ENCODE measurements around the gene PTPN14.

PTPN14 gene

DNA sequence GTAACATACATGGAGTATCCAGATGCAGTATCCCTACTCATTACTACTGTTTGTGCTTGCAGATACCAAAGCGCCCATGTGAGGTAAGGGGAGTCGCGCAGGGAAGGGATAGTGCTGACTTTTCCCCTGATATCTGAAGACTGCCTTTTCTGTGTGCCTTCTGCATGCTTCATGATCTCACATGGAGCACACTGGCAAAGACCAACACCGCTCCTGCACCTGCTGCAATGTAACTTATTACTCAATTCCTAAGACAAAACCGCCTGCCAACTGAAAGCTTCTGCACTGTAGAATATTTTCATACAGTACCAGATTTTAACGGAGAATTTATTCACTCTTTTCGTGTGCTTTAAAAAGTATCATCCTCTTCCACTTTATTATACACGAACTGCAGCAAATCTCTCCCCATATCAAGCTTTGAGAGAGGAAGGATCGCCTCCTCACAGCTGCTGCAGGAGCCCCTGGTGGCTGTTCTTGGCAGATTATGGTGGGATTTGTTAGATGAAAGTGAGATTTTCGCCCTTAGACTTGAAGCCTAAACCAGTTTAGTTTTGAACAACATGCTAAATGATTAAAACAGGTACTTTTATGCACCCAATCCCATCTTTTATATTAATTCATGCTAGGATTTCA lies 99.1 kb downstream of the PTPN14 start:
- H4K20me1 ChIP-seq (ENCODE audit: insufficient read depth, low read length), result no peaks in the 10 kb centered on the region
- H2AFZ ChIP-seq (ENCODE audit: low read depth, low read length), result no peak overlapping the region
- peaks cover 51% of the 10 kb centered on the region for H3K27me3 ChIP-seq (ENCODE audit: low read depth, low read length)
- H3K4me1 ChIP-seq (ENCODE audit: low read length), result no peaks in the 10 kb centered on the region
- H3K79me2 ChIP-seq (ENCODE audit: low read length), result no peaks in the 10 kb centered on the region
- no peak overlapping the region for H3K27ac ChIP-seq (ENCODE audit: low read length)
- TF ChIP-seq EZH2phosphoT487 (IDR thresholded peaks at IDR 0.05; ENCODE audit: low read depth), result no peak
- TF ChIP-seq, protein P1, sequence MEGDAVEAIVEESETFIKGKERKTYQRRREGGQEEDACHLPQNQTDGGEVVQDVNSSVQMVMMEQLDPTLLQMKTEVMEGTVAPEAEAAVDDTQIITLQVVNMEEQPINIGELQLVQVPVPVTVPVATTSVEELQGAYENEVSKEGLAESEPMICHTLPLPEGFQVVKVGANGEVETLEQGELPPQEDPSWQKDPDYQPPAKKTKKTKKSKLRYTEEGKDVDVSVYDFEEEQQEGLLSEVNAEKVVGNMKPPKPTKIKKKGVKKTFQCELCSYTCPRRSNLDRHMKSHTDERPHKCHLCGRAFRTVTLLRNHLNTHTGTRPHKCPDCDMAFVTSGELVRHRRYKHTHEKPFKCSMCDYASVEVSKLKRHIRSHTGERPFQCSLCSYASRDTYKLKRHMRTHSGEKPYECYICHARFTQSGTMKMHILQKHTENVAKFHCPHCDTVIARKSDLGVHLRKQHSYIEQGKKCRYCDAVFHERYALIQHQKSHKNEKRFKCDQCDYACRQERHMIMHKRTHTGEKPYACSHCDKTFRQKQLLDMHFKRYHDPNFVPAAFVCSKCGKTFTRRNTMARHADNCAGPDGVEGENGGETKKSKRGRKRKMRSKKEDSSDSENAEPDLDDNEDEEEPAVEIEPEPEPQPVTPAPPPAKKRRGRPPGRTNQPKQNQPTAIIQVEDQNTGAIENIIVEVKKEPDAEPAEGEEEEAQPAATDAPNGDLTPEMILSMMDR (IDR thresholded peaks at IDR 0.05; ENCODE audit: low read depth, low read length), result no peak
- no peaks in the 10 kb centered on the region for H3K36me3 ChIP-seq (replicated peaks; ENCODE audit: low read depth, low read length)
- no peak overlapping the region for H3K9ac ChIP-seq (ENCODE audit: low read length)
- no peak overlapping the region for H3K4me3 ChIP-seq (ENCODE audit: low read length)
- no peak overlapping the region for H3K4me2 ChIP-seq (ENCODE audit: low read length)
- H3K9me3 ChIP-seq (ENCODE audit: insufficient read depth, low read length), result no peaks in the 10 kb centered on the region; the same call in 1 of the 2 replicates

DNA sequence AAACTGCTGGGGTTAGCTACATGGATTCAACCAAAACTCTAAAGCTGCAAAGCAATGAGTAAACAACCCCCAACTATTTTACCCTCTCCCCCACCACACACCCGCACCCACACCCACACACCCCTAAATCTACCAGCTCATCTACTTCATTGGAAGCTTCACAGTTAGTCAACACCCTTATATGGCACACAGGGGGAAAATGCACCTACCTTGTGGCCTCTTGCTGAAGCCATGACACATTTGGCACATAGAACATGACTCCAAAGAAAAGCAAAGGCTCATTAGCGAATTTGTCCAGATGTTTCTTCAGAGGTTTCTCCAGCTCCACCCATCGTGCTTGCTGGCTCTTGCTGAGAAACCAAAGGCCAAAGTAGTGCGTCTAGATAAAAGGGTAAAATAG lies 99.8 kb downstream of the PTPN14 start:
- Histone ChIP-seq H2AFZ (ENCODE audit: low read depth, low read length) (no peak overlapping the region), H3K79me2 (ENCODE audit: low read length) (no peaks in the 10 kb centered on the region), H3K36me3 (replicated peaks; ENCODE audit: low read depth, low read length) (no peaks in the 10 kb centered on the region), H3K9me3 (ENCODE audit: insufficient read depth, low read length) (no peaks in the 10 kb centered on the region; the same call in 1 of the 2 replicates), H3K4me3 (ENCODE audit: low read length) (no peak overlapping the region), H3K27ac (ENCODE audit: low read length) (no peak overlapping the region), H3K27me3 (ENCODE audit: low read depth, low read length) (peaks cover 50% of the 10 kb centered on the region), H3K4me2 (ENCODE audit: low read length) (no peak overlapping the region), H4K20me1 (ENCODE audit: insufficient read depth, low read length) (no peaks in the 10 kb centered on the region), H3K9ac (ENCODE audit: low read length) (no peak overlapping the region), H3K4me1 (ENCODE audit: low read length) (no peaks in the 10 kb centered on the region)
- TF ChIP-seq EZH2phosphoT487 (IDR thresholded peaks at IDR 0.05; ENCODE audit: low read depth), result no peak
- TF ChIP-seq, protein P1 (IDR thresholded peaks at IDR 0.05; ENCODE audit: low read depth, low read length), result no peak

DNA sequence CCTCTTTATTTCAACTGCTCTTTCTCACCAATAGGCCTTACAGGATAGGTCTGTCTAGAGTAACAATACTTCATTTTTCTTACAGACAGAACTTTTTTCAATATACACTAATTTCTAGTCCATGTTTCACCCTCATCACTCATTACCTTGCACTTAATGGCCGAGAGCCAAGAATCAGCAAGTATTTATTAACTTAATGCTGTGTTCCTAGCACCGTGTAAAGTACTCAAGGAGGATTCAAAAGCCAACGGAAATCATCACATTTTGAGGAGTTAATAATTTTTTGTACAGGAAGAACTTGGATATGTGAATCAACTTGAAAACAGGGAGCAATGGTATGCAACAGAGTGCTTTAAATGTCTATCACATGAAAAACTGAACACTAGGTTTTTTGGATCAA lies 102.0 kb downstream of the PTPN14 start:
- Histone ChIP-seq H2AFZ (ENCODE audit: low read depth, low read length) (no peak overlapping the region), H3K79me2 (ENCODE audit: low read length) (no peaks in the 10 kb centered on the region), H3K9ac (ENCODE audit: low read length) (no peak overlapping the region), H4K20me1 (ENCODE audit: insufficient read depth, low read length) (no peaks in the 10 kb centered on the region), H3K4me1 (ENCODE audit: low read length) (no peaks in the 10 kb centered on the region), H3K4me3 (ENCODE audit: low read length) (no peak overlapping the region), H3K27me3 (ENCODE audit: low read depth, low read length) (peaks cover 55% of the 10 kb centered on the region), H3K36me3 (replicated peaks; ENCODE audit: low read depth, low read length) (no peaks in the 10 kb centered on the region), H3K9me3 (ENCODE audit: insufficient read depth, low read length) (no peaks in the 10 kb centered on the region; the same call in 1 of the 2 replicates), H3K27ac (ENCODE audit: low read length) (no peak overlapping the region), H3K4me2 (ENCODE audit: low read length) (no peak overlapping the region)
- no peak for TF ChIP-seq EZH2phosphoT487 (IDR thresholded peaks at IDR 0.05; ENCODE audit: low read depth)
- TF ChIP-seq, protein P1 (IDR thresholded peaks at IDR 0.05; ENCODE audit: low read depth, low read length), result no peak

DNA sequence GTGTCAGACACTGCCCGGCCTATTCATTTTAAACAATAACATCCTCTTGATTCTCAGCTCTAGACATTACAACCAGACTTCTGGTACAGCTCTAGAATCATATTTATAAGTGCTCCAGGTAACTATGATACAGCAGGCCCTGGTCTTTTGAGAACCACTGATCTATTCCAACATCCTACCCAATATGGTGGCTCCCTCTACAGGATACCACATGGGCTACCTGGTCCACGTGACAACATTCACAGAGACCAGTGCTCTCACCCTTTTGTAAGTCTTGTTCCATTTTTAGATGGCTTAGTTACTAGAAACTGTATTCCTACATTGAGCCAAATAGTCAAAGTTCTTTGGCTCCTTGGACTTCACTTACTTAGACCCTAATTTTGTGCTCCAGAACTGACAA lies 102.9 kb downstream of the PTPN14 start:
- H3K9me3 ChIP-seq (ENCODE audit: insufficient read depth, low read length), result no peaks in the 10 kb centered on the region
- no peaks in the 10 kb centered on the region for H3K36me3 ChIP-seq (replicated peaks; ENCODE audit: low read depth, low read length)
- H3K9ac ChIP-seq (ENCODE audit: low read length), result no peak overlapping the region
- no peaks in the 10 kb centered on the region for H3K79me2 ChIP-seq (ENCODE audit: low read length)
- H4K20me1 ChIP-seq (ENCODE audit: insufficient read depth, low read length), result no peaks in the 10 kb centered on the region
- peaks cover 52% of the 10 kb centered on the region for H3K27me3 ChIP-seq (ENCODE audit: low read depth, low read length)
- no peak overlapping the region for H2AFZ ChIP-seq (ENCODE audit: low read depth, low read length)
- TF ChIP-seq, protein P1 (IDR thresholded peaks at IDR 0.05; ENCODE audit: low read depth, low read length), result no peak
- TF ChIP-seq EZH2phosphoT487 (IDR thresholded peaks at IDR 0.05; ENCODE audit: low read depth), result no peak
- H3K27ac ChIP-seq (ENCODE audit: low read length), result no peak overlapping the region
- H3K4me1 ChIP-seq (ENCODE audit: low read length), result no peaks in the 10 kb centered on the region; the same call in 1 of the 2 replicates
- H3K4me2 ChIP-seq (ENCODE audit: low read length), result no peak overlapping the region
- no peak overlapping the region for H3K4me3 ChIP-seq (ENCODE audit: low read length)
